ENCODE results near the gene MTIF3.

The MTIF3 gene

GRCh38 chr13:27432180-27432579 lies 18.2 kb downstream of the MTIF3 start:
- no peak for TF ChIP-seq CTCF (IDR thresholded peaks at IDR 0.05; ENCODE audit: low read depth, low read length)

GRCh38 chr13:27428160-27428559 lies 22.2 kb downstream of the MTIF3 start:
- DNase-seq (ENCODE audit: low read depth, low spot score) = no peak
- in situ Hi-C loops (cut with HindIII; ENCODE audit: low sequenced_read_pairs) = no loop called here
- no peak for TF ChIP-seq CTCF (IDR thresholded peaks at IDR 0.05; ENCODE audit: low read depth, low read length)
- H3K4me3 ChIP-seq (ENCODE audit: low read depth, low read length) = no peak overlapping the region

More at GRCh38 chr13:27432180-27432579, 18.2 kb downstream of the MTIF3 start:
- no peak for DNase-seq (ENCODE audit: low read depth, low spot score)
- in situ Hi-C loops (cut with HindIII; ENCODE audit: low sequenced_read_pairs) = no loop called here
- H3K4me3 ChIP-seq (ENCODE audit: low read depth, low read length) = no peak overlapping the region

- no peak for TF ChIP-seq CTCF (IDR thresholded peaks at IDR 0.05; ENCODE audit: low read depth, low read length)
- DNase-seq (ENCODE audit: low read depth, low spot score) = no peak
- no peak overlapping the region for H3K4me3 ChIP-seq (ENCODE audit: low read depth, low read length)
- in situ Hi-C loops (cut with HindIII; ENCODE audit: low sequenced_read_pairs) = no loop called here
Observed at GRCh38 chr13:27427641-27428040, 22.7 kb downstream of the MTIF3 start.

GRCh38 chr13:27425918-27426630 lies 24.3 kb downstream of the MTIF3 start:
- TF ChIP-seq CTCF (IDR thresholded peaks at IDR 0.05; ENCODE audit: low read depth, low read length) = peak; percentile 41
- in situ Hi-C loops (cut with HindIII; ENCODE audit: low sequenced_read_pairs) = no loop called here

GRCh38 chr13:27425158-27425917 lies 25.0 kb downstream of the MTIF3 start:
- no peak for TF ChIP-seq CTCF (IDR thresholded peaks at IDR 0.05; ENCODE audit: low read depth, low read length)
- in situ Hi-C loops (cut with HindIII; ENCODE audit: low sequenced_read_pairs) = no loop called here
- no peak for DNase-seq (ENCODE audit: low read depth, low spot score)
- peak overlapping the region; percentile 60 for H3K4me3 ChIP-seq (ENCODE audit: low read depth, low read length)

More at GRCh38 chr13:27425918-27426630, 24.3 kb downstream of the MTIF3 start:
- peak overlapping the region; percentile 60 for H3K4me3 ChIP-seq (ENCODE audit: low read depth, low read length)
- peak; percentile 78 for DNase-seq (ENCODE audit: low read depth, low spot score)

- peak; percentile 80 for DNase-seq (ENCODE audit: low read depth, low spot score)
- in situ Hi-C loops (cut with HindIII; ENCODE audit: low sequenced_read_pairs) = no loop called here
- peak within 1 kb of the TSS; percentile 60 for H3K4me3 ChIP-seq (ENCODE audit: low read depth, low read length)
- no peak for TF ChIP-seq CTCF (IDR thresholded peaks at IDR 0.05; ENCODE audit: low read depth, low read length)
Observed at GRCh38 chr13:27424246-27425157, 25.9 kb downstream of the MTIF3 start, which contains the start of gene GTF3A. TSS of gene GTF3A (plus strand) at chr13:27424619.

Measured in astrocyte of the spinal cord (primary cell).